Effector CD4-positive, alpha-beta T cell (primary cell): ENCODE measurements around the gene PCID2.
"Not testable (repeated sequence)": the region's sequence is repeated elsewhere in the genome, so short reads cannot be mapped to it uniquely, and the experiment has no call there.

Experiments
- DNase-seq: peaks from one replicate; pipeline ENCODE4 v3.0.0-alpha.2; 2020
- total RNA-seq: gene quantifications from one replicate; lab custom pipeline; 2026; lab: John Stamatoyannopoulos, UW

PCID2 gene
- 51.0 reads per million, percentile 68 among the genes with 10 or more reads in this experiment for total RNA-seq

DNA sequence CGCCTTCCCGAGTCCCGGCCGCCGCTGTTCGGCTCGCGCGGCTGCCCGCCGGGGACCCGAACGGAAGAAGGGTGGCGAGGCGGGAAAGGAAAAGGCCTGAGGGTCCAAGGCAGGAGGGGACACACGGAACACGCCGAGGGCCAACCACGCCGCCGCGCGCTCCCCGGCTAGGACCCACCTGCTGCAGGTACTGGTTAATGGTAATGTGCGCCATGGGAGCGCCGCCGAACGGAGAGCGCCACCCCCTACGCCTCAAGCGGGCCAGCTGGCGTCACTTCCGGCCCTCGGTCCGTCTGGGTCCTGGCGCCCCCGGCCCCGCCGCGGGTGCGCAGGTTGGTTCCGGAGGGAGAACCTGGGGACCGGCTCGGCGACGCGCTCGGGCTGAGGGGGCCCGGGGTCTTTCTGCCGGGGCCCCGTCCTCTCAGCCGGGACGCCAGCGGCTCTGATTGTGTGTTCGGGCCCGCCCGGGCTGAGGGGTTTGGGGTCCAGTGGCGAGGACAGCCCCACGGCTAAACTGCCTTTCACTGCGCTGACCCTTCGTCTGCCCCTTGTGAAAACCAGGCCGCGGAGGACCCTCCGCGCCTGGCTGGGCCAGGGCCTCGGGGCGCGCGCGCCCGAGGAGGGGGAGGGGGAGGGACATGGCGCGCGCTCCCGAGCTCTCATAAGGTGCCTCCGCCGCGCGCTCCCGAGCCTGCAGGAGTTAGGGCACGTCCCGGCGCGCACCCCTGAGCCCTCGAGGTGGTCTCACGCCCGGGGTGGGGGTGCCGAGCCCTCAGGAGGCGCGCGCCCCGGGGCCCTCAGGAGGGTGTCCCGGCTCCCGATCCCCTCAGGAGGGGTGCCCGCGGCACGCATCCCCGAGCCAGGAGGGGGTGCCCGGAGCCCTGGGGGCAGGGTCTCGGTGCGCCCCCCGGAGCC is at the start of gene PCID2:
Gene PCID2 (minus strand): TSS at position 249 of the 915 bp plus-strand sequence. CDS start 35 bp downstream, at position 214.
- peak; percentile 85 for DNase-seq

GRCh38 chr13:113257908-113258307 is 49.4 kb upstream of the PCID2 start:
- DNase-seq: not testable (repeated sequence)

DNA sequence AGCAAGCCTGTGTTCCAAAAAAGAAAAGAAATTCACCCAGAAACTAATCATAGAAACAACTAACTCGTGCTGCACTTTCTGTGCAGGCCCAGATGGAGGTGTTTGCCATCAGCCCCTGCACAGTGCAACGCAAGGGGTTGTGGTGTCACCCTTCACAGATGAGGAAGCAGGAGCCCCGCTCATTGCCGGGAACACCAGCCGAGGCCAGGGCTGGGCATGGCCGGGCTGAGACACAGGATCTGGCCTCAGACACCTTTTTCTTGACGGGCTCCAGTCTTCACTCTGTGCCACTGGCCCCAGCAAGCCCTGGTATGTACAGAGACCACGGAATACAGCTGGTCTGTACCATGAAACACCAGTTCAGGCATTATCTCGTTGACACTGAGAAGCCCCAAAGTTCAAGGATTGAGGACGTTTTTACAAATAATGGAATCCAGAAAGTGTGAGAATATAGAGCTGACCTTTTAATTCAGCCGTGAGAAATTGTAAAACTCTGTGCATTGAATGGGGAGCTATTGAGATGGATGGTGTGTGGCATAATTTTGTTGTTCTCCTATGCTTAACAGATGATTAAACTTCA is 44.1 kb upstream of the PCID2 start:
- no peak for DNase-seq

- DNase-seq: no peak
These were observed 37.7 kb upstream of the PCID2 start for GRCh38 chr13:113245849-113246796.

DNA sequence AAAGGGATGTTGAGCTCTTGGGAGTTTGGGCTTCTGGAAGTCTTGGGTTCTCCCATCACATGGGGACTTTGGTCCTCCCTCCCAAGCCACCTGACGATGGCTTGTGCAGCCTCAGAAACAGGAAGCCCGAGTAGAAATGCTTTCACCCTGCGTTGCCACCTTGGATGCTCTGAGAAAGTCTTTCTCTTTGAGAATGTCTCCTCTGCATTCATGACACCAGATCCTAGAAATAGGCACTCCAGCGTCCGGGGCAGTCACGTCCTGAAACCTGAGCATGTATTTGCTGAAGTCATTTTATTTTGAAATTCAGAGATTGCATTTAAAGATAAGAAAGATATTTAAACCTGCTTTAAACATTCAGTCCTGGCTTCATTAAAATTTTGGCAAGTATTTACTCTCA is 35.4 kb upstream of the PCID2 start:
- DNase-seq: no peak

- not testable (repeated sequence) for DNase-seq
These were observed 33.2 kb upstream of the PCID2 start for GRCh38 chr13:113241623-113242022.

GRCh38 chr13:113239986-113240385 is 31.5 kb upstream of the PCID2 start:
- DNase-seq: no peak

GRCh38 chr13:113239357-113239756 is 30.9 kb upstream of the PCID2 start:
- DNase-seq: no peak

DNA sequence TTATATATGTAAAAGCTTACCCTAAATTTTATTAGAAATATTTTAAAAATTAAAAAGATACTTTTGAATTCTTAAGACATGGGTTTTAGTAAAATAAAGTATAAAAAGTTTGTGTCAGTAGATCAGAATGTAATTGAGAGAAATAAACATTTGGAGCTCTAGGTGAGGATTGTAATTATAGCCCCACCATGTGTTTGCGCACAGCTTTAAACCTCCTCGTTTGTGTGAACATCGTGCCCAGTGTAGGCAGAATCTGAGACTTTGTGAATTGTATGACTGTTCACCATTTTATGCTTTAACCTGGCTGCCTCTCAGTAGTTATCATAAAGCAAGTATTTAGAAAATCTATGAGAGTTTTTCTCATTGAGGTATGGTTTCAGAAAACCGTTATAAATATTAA is 30.1 kb upstream of the PCID2 start:
- DNase-seq: no peak

- no peak for DNase-seq
These were observed 24.6 kb upstream of the PCID2 start for GRCh38 chr13:113233101-113233500.

- DNase-seq: no peak
These were observed 23.9 kb upstream of the PCID2 start for GRCh38 chr13:113232208-113233003.

GRCh38 chr13:113231306-113232207 is 23.1 kb upstream of the PCID2 start:
- no peak for DNase-seq

- DNase-seq: no peak
These were observed 21.3 kb upstream of the PCID2 start for GRCh38 chr13:113229791-113230190.

DNA sequence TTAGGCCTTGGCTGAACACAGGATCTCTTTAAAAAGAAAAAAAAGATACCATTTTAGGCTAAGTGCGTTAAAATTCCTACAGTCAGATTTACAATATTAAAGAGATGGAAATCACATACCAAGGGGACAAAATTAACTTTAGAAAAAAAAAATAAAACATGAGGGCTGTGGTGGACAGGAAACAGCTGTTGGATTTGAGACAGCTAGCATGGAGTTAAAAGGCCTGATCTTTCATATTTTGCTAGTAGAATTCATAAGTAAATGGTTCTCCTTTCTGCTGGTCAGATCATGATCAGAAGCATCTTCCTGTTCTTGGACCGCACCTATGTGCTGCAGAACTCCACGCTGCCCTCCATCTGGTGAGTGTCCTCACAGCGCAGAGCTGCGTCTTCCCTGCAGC is 20.7 kb upstream of the PCID2 start:
- no peak for DNase-seq

- no peak for DNase-seq
These were observed 18.5 kb upstream of the PCID2 start for GRCh38 chr13:113226873-113227450.

- DNase-seq: no peak
These were observed 17.0 kb upstream of the PCID2 start for GRCh38 chr13:113225515-113225914.

DNA sequence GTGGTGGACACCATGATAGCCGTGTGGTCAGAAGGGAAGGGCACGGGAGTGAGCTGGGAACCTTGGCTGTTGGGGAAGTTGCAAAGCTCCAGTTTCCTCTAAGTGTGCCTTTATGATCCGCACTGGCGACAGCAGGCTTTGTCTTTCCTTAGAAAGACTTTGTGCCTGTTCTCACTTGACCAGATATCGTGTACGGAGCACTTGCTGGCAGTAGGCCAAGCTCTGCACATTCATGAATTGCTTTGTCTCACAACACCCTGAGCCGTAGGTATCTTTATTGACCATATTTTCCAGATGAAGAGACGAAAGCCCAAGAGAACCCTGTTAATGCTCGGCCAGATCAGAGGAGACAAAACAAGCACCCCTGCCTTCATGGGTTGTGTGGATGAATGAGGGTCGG is 16.0 kb upstream of the PCID2 start:
- no peak for DNase-seq

GRCh38 chr13:113223070-113223469 is 14.6 kb upstream of the PCID2 start:
- no peak for DNase-seq

DNA sequence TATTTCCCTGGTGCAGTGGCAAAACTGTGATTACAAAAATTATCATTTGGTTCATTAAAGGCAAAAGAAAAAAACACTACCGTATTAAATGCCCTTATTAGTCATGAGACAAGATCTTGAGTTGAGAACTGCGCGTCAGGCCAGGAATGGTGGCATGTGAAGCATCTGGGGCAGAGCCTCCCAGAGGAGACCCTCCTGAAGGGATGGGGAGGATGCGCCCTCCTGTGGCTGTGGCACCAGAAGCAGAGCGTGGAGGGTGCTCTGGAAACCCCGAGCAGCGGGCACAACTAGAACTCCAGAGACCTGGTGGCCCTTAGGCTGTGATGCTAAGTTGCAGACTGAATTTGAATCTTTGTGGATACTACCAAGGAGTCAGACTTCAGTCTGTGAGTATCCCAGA is 12.4 kb upstream of the PCID2 start:
- DNase-seq: no peak

DNA sequence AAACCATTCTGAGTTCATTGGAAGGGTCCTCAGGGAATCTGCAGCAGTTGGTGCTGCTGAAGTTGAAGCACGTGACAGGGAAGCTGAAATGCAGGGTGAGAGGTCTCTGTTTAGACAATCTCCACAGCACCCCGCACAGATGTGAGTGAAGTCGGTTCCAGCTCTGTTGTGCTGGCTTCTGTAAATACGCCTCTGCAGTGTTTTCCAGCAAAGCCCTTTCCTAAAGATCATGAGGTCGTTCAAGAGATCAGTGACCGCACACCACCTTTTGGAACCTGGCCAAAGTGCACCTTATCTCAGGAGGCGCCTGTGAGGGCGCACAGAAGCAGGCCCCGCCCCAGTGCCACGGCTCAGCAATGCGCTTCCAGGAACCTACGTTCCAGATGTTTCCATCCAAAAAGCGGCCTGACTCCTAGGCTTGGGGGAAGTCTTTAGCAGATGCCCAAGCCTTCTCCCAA is 11.7 kb upstream of the PCID2 start:
- DNase-seq: no peak
